ENCODE results near the gene ARL3.
A peak's percentile ranks its signal among the peaks of the same experiment; 100 is the strongest.

ARL3 gene

GRCh38 chr10:102657984-102658724, 56.0 kb downstream of the ARL3 start:
- TF ChIP-seq ZFX (IDR thresholded peaks at IDR 0.05; ENCODE audit: borderline replicate concordance) (no peak), CTCF (IDR thresholded peaks at IDR 0.05) (no peak)
- H3K27ac ChIP-seq, result peak overlapping the region; percentile 30; the same call in 1 of the 2 replicates

GRCh38 chr10:102657451-102657850, 56.7 kb downstream of the ARL3 start:
- TF ChIP-seq ZFX (IDR thresholded peaks at IDR 0.05; ENCODE audit: borderline replicate concordance) (no peak), CTCF (IDR thresholded peaks at IDR 0.05) (no peak)
- H3K27ac ChIP-seq, result no peak overlapping the region

- TF ChIP-seq ZFX (IDR thresholded peaks at IDR 0.05; ENCODE audit: borderline replicate concordance), result no peak
- no peak for TF ChIP-seq CTCF (IDR thresholded peaks at IDR 0.05)
- no peak overlapping the region for H3K27ac ChIP-seq
Observed at GRCh38 chr10:102656791-102657371, 57.3 kb downstream of the ARL3 start.

- no peak for TF ChIP-seq CTCF (IDR thresholded peaks at IDR 0.05)
- H3K27ac ChIP-seq, result no peak overlapping the region
Observed at GRCh38 chr10:102656026-102656425, 58.2 kb downstream of the ARL3 start.

GRCh38 chr10:102654969-102655368, 59.2 kb downstream of the ARL3 start:
- no peak for TF ChIP-seq ZFX (IDR thresholded peaks at IDR 0.05; ENCODE audit: borderline replicate concordance)
- no peak for TF ChIP-seq CTCF (IDR thresholded peaks at IDR 0.05)
- no peak overlapping the region for H3K27ac ChIP-seq

- TF ChIP-seq CTCF (IDR thresholded peaks at IDR 0.05) (no peak), ZFX (IDR thresholded peaks at IDR 0.05; ENCODE audit: borderline replicate concordance) (no peak)
- H3K27ac ChIP-seq, result no peak overlapping the region
Observed at GRCh38 chr10:102654566-102654965, 59.6 kb downstream of the ARL3 start.

- TF ChIP-seq CTCF (IDR thresholded peaks at IDR 0.05), result no peak
- TF ChIP-seq ZFX (IDR thresholded peaks at IDR 0.05; ENCODE audit: borderline replicate concordance), result no peak
- H3K27ac ChIP-seq, result no peak overlapping the region
Observed at GRCh38 chr10:102653060-102653459, 61.1 kb downstream of the ARL3 start.
